ENCODE measurements around the gene ARHGAP32. TPM values are rescaled to one million over a fixed set of nuclear protein-coding genes. Genes with fewer than 3 reads are reported as not detected.

The ARHGAP32 gene
- total RNA-seq, 4 donors from 2014 or later = 11.2 to 21.7 (median 18.1) TPM

GRCh38 chr11:129061492-129062230 is 130.5 kb downstream of the ARHGAP32 start:
- no peak for DNase-seq (ENCODE audit: low spot score)
- no peak for ATAC-seq (ENCODE audit: low FRiP score)
- TF ChIP-seq CTCF (IDR thresholded peaks at IDR 0.05) = no peak

- no peak for TF ChIP-seq CTCF (IDR thresholded peaks at IDR 0.05)
- DNase-seq (ENCODE audit: low spot score) = no peak
- no peak for ATAC-seq (ENCODE audit: low FRiP score)
Observed at GRCh38 chr11:129056916-129057315, 135.2 kb downstream of the ARHGAP32 start.

- TF ChIP-seq CTCF (IDR thresholded peaks at IDR 0.05) = no peak
- DNase-seq (ENCODE audit: low spot score) (no peak), ATAC-seq (ENCODE audit: low FRiP score) (no peak)
Observed at GRCh38 chr11:129055196-129055595, 136.9 kb downstream of the ARHGAP32 start.

DNA sequence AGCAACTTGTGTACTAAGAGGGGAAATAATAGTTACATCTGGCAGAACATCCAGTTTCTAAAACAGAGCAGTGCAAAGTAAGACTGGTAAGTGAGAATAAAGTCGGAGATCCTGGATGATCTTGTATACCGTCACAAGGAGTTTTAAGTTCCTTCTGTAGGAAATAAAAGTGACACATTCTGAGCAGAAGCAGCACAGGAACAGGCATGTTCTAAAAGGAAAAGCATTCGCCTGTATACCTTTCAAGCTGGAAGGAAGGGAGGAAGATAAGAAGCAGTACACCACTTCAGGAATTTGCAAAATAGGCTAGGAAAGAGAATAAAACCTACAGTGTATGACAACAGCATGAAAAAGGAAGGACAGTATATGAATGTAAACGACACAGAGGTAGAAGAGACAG is 143.2 kb downstream of the ARHGAP32 start:
- DNase-seq (ENCODE audit: low spot score) = no peak
- ATAC-seq (ENCODE audit: low FRiP score) = no peak
- TF ChIP-seq CTCF (IDR thresholded peaks at IDR 0.05) = no peak

GRCh38 chr11:129045150-129045549 is 147.0 kb downstream of the ARHGAP32 start:
- DNase-seq (ENCODE audit: low spot score) = no peak
- TF ChIP-seq CTCF (IDR thresholded peaks at IDR 0.05) = no peak
- ATAC-seq (ENCODE audit: low FRiP score) = no peak

DNA sequence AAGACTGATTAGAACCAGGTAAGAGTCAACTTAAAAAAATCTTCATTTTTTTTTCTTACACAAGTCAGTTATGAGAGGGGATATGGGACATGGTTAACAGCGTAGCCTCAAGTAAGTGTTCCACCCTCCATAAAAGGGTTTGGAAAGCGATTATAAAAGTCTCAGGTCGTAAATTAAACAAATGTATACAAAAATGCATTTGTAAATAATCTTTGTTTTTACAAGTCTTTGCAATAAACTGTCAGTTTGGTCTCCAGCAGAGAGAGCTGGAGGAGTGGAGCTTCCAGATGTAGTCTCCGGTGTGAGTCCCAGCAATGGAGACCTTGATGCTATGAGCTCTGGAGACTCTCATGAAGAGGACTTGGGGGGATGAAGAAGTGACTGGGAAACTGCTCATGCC is 149.6 kb downstream of the ARHGAP32 start:
- no peak for ATAC-seq (ENCODE audit: low FRiP score)
- no peak for TF ChIP-seq CTCF (IDR thresholded peaks at IDR 0.05)
- DNase-seq (ENCODE audit: low spot score) = no peak

- TF ChIP-seq CTCF (IDR thresholded peaks at IDR 0.05) = no peak
- ATAC-seq (ENCODE audit: low FRiP score) (no peak), DNase-seq (ENCODE audit: low spot score) (no peak)
Observed at GRCh38 chr11:129041611-129042018, 150.5 kb downstream of the ARHGAP32 start.
